ENCODE data around the gene EFCAB12.
"Not testable (repeated sequence)": the region's sequence is repeated elsewhere in the genome, so short reads cannot be mapped to it uniquely, and the experiment has no call there.

- not testable (repeated sequence) for TF ChIP-seq CTCF, POLR2AphosphoS5, EP300, POLR2A (IDR thresholded peaks at IDR 0.05)
Observed at GRCh38 chr3:129392106-129392887, 36.1 kb downstream of the EFCAB12 start.

All from gastroesophageal sphincter (tissue), 3 donors.